ENCODE data around the gene CMTR1. TPM values are rescaled to one million over a fixed set of nuclear protein-coding genes. Genes with fewer than 3 reads are reported as not detected.
A peak's percentile ranks its signal among the peaks of the same experiment; 100 is the strongest.

CMTR1 gene
- polyA plus RNA-seq, 1 of the 3 experiments (the other 2 are of a cell fraction): 19.8 TPM

DNA sequence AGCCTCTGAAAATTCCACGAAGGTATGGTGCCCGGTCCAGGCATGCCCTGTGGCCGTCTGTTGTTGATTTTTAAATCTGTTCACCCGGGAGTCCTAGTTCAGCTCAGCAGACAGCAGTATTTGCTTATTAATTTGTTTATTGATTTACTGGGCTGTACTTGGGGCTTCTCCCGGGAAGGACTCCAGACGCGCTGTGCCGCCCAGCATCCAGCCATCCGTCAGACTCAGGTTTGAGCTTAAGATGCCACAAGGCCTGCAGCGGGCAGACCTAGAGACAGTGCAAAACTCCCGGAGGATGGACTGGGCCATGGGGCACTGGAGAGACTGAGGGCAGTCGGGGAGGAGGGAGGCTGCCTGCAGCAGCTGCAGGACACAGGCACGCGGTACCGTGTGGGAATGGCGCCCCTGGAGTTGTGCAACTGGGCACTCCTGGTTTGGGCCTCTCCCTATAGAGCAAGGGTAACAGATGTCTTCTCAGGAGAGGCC is 83.9 kb downstream of the CMTR1 start:
- no peak overlapping the region for H3K4me2 ChIP-seq
- no peaks in the 10 kb centered on the region for H3K9me2 ChIP-seq
- no peak overlapping the region for H2AFZ ChIP-seq (ENCODE audit: low read depth)
- ChIA-PET POLR2A (interaction anchor here (0.7 to 1.8 kb wide), 6 partner anchors 9 to 29 kb away, joined by 3 to 11 read pairs (median 4); no protein-coding TSS in a partner anchor), CTCF (interaction anchor here (1.1 to 3.1 kb wide), 14 partner anchors 9 to 191 kb away, joined by 3 to 21 read pairs (median 5); no protein-coding TSS in a partner anchor)
- H4K20me1 ChIP-seq (ENCODE audit: insufficient read depth): no peaks in the 10 kb centered on the region
- H3K9me3 ChIP-seq: no peaks in the 10 kb centered on the region
- no peaks in the 10 kb centered on the region for H3F3A ChIP-seq (replicated peaks; ENCODE audit: insufficient read depth)
- peak overlapping the region in 1 of 2 experiments; percentile 98; a peak in 2 of 4 replicates for H3K27ac ChIP-seq (ENCODE audit: low read depth in 2 of 2, low read length in 1 of 2)
- H3K4me3 ChIP-seq (ENCODE audit: low read depth in 2 of 2, low read length in 1 of 2): no peak overlapping the region
- H3K27me3 ChIP-seq (ENCODE audit: insufficient read depth): no peaks in the 10 kb centered on the region
- H3K79me2 ChIP-seq (ENCODE audit: insufficient read depth): no peaks in the 10 kb centered on the region
- WGBS (ENCODE audit: low lambda C conversion rate): 70% methylated on average over 11 of the region's 16 CpGs
- TF ChIP-seq TAF1 (IDR thresholded peaks at IDR 0.05; ENCODE audit: borderline replicate concordance, low read depth, low read length): no peak
- TF ChIP-seq MXI1 (IDR thresholded peaks at IDR 0.05; ENCODE audit: low read depth, low read length): no peak
- TF ChIP-seq FOXM1 (IDR thresholded peaks at IDR 0.05; ENCODE audit: low read depth): no peak
- TF ChIP-seq, protein P1, sequence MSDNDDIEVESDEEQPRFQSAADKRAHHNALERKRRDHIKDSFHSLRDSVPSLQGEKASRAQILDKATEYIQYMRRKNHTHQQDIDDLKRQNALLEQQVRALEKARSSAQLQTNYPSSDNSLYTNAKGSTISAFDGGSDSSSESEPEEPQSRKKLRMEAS (IDR thresholded peaks at IDR 0.05; ENCODE audit: low read depth): no peak
- TF ChIP-seq SMC3 (IDR thresholded peaks at IDR 0.05; ENCODE audit: low read depth, low read length): no peak
- TF ChIP-seq, protein P2, sequence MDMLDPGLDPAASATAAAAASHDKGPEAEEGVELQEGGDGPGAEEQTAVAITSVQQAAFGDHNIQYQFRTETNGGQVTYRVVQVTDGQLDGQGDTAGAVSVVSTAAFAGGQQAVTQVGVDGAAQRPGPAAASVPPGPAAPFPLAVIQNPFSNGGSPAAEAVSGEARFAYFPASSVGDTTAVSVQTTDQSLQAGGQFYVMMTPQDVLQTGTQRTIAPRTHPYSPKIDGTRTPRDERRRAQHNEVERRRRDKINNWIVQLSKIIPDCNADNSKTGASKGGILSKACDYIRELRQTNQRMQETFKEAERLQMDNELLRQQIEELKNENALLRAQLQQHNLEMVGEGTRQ (IDR thresholded peaks at IDR 0.05; ENCODE audit: borderline replicate concordance, low read depth, low read length): no peak
- TF ChIP-seq FOXJ3 (CRISPR knock-in tag; IDR thresholded peaks at IDR 0.05): no peak
- no peak for TF ChIP-seq TEAD4 (IDR thresholded peaks at IDR 0.05; ENCODE audit: borderline replicate concordance, insufficient read depth)
- no peak for TF ChIP-seq TCF12 (IDR thresholded peaks at IDR 0.05)
- TF ChIP-seq EZH2phosphoT487 (IDR thresholded peaks at IDR 0.05; ENCODE audit: borderline replicate concordance, low read depth): no peak
- TF ChIP-seq POLR2AphosphoS5 (IDR thresholded peaks at IDR 0.05; ENCODE audit: low read depth, low read length): no peak
- TF ChIP-seq CHD2 (IDR thresholded peaks at IDR 0.05; ENCODE audit: low read length, partially characterized antibody): no peak
- TF ChIP-seq JUND (IDR thresholded peaks at IDR 0.05): no peak
- TF ChIP-seq ELF1 (IDR thresholded peaks at IDR 0.05): no peak
- no peak for TF ChIP-seq MEF2A (IDR thresholded peaks at IDR 0.05; ENCODE audit: borderline replicate concordance, low read depth)
- no peak for TF ChIP-seq RFX5 (IDR thresholded peaks at IDR 0.05; ENCODE audit: low read length)
- H3K4me1 ChIP-seq (ENCODE audit: control insufficient read depth in 1 of 2, insufficient read depth in 2 of 2, low read depth in 1 of 2, low read length in 1 of 2): peaks cover 5 to 54% of the 10 kb centered on the region in 2 experiments; a peak in 2 of 4 replicates
- DNase-seq: peak; percentile 51
- no peaks in the 10 kb centered on the region for H3K36me3 ChIP-seq (replicated peaks in 1 of 2; ENCODE audit: control insufficient read depth in 1 of 2, insufficient read depth in 2 of 2, low read length in 1 of 2)
- H3K9ac ChIP-seq: no peak overlapping the region

DNA sequence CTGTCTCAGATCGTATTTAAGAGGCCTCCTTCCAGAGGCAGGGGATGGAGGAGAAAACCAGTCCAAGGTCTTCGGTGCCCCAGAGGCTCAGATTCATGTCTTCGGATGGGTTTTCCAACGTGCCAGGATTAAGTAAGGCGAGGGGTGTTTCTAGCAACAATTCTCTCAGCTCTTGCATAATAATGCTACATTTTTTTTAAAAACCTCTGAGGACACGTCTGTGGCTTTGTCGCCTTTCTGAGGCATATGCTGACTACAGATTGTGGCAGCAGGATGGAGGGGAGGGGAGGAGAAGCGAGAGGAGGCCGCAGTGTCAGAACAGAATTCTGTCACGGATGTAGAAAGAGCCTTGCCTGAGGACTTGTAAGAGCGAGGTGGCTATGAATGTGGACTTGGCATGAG is 84.4 kb downstream of the CMTR1 start:
- WGBS (ENCODE audit: low lambda C conversion rate): 90% methylated on average over 10 of the region's 11 CpGs
- Histone ChIP-seq H3K4me3 (ENCODE audit: low read depth in 2 of 2, low read length in 1 of 2) (no peak overlapping the region), H3K27me3 (ENCODE audit: insufficient read depth) (no peaks in the 10 kb centered on the region), H3K27ac (ENCODE audit: low read depth in 2 of 2, low read length in 1 of 2) (peak overlapping the region in 1 of 2 experiments; percentile 98; a peak in 2 of 4 replicates), H3K9me2 (no peaks in the 10 kb centered on the region), H3F3A (replicated peaks; ENCODE audit: insufficient read depth) (no peaks in the 10 kb centered on the region), H4K20me1 (ENCODE audit: insufficient read depth) (no peaks in the 10 kb centered on the region), H3K9me3 (no peaks in the 10 kb centered on the region), H3K36me3 (replicated peaks in 1 of 2; ENCODE audit: control insufficient read depth in 1 of 2, insufficient read depth in 2 of 2, low read length in 1 of 2) (no peaks in the 10 kb centered on the region), H3K4me2 (no peak overlapping the region), H3K4me1 (ENCODE audit: control insufficient read depth in 1 of 2, insufficient read depth in 2 of 2, low read depth in 1 of 2, low read length in 1 of 2) (peaks cover 5 to 54% of the 10 kb centered on the region in 2 experiments; a peak in 2 of 4 replicates), H2AFZ (ENCODE audit: low read depth) (no peak overlapping the region), H3K79me2 (ENCODE audit: insufficient read depth) (no peaks in the 10 kb centered on the region), H3K9ac (no peak overlapping the region)
- DNase-seq: no peak
- ChIA-PET POLR2A (interaction anchor here (0.9 to 1.8 kb wide), 2 partner anchors 26 to 30 kb away, joined by 3 to 9 read pairs; no protein-coding TSS in a partner anchor), CTCF (interaction anchor here (1.1 to 3.1 kb wide), 11 partner anchors 8 to 192 kb away, joined by 3 to 21 read pairs (median 5); no protein-coding TSS in a partner anchor)
- TF ChIP-seq TAF1 (IDR thresholded peaks at IDR 0.05; ENCODE audit: borderline replicate concordance, low read depth, low read length): no peak
- TF ChIP-seq SMC3 (IDR thresholded peaks at IDR 0.05; ENCODE audit: low read depth, low read length): no peak
- TF ChIP-seq GABPA (IDR thresholded peaks at IDR 0.05; ENCODE audit: low read depth): no peak
- TF ChIP-seq RXRA (IDR thresholded peaks at IDR 0.05; ENCODE audit: borderline replicate concordance, low read depth): no peak
- TF ChIP-seq, protein P3, sequence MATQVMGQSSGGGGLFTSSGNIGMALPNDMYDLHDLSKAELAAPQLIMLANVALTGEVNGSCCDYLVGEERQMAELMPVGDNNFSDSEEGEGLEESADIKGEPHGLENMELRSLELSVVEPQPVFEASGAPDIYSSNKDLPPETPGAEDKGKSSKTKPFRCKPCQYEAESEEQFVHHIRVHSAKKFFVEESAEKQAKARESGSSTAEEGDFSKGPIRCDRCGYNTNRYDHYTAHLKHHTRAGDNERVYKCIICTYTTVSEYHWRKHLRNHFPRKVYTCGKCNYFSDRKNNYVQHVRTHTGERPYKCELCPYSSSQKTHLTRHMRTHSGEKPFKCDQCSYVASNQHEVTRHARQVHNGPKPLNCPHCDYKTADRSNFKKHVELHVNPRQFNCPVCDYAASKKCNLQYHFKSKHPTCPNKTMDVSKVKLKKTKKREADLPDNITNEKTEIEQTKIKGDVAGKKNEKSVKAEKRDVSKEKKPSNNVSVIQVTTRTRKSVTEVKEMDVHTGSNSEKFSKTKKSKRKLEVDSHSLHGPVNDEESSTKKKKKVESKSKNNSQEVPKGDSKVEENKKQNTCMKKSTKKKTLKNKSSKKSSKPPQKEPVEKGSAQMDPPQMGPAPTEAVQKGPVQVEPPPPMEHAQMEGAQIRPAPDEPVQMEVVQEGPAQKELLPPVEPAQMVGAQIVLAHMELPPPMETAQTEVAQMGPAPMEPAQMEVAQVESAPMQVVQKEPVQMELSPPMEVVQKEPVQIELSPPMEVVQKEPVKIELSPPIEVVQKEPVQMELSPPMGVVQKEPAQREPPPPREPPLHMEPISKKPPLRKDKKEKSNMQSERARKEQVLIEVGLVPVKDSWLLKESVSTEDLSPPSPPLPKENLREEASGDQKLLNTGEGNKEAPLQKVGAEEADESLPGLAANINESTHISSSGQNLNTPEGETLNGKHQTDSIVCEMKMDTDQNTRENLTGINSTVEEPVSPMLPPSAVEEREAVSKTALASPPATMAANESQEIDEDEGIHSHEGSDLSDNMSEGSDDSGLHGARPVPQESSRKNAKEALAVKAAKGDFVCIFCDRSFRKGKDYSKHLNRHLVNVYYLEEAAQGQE (IDR thresholded peaks at IDR 0.05; ENCODE audit: low read depth, low read length): no peak
- no peak for TF ChIP-seq RAD21 (IDR thresholded peaks at IDR 0.05; ENCODE audit: low read length)
- TF ChIP-seq EZH2phosphoT487 (IDR thresholded peaks at IDR 0.05; ENCODE audit: borderline replicate concordance, low read depth): no peak
- TF ChIP-seq, protein P4, sequence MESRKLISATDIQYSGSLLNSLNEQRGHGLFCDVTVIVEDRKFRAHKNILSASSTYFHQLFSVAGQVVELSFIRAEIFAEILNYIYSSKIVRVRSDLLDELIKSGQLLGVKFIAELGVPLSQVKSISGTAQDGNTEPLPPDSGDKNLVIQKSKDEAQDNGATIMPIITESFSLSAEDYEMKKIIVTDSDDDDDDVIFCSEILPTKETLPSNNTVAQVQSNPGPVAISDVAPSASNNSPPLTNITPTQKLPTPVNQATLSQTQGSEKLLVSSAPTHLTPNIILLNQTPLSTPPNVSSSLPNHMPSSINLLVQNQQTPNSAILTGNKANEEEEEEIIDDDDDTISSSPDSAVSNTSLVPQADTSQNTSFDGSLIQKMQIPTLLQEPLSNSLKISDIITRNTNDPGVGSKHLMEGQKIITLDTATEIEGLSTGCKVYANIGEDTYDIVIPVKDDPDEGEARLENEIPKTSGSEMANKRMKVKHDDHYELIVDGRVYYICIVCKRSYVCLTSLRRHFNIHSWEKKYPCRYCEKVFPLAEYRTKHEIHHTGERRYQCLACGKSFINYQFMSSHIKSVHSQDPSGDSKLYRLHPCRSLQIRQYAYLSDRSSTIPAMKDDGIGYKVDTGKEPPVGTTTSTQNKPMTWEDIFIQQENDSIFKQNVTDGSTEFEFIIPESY (IDR thresholded peaks at IDR 0.05; ENCODE audit: borderline replicate concordance, low read depth): no peak

Data from SK-N-SH (cell line).